NCI-H2081 (cell line): Measurements from ENCODE around the gene CLIC5.

Experiments
- DNase-seq, 2 experiments: peaks; one replicate each; lab custom pipeline; 2025; lab: John Stamatoyannopoulos, UW

CLIC5 gene

GRCh38 chr6:46035242-46035641 is 19.6 kb upstream of the CLIC5 start:
- no peak for DNase-seq

DNA sequence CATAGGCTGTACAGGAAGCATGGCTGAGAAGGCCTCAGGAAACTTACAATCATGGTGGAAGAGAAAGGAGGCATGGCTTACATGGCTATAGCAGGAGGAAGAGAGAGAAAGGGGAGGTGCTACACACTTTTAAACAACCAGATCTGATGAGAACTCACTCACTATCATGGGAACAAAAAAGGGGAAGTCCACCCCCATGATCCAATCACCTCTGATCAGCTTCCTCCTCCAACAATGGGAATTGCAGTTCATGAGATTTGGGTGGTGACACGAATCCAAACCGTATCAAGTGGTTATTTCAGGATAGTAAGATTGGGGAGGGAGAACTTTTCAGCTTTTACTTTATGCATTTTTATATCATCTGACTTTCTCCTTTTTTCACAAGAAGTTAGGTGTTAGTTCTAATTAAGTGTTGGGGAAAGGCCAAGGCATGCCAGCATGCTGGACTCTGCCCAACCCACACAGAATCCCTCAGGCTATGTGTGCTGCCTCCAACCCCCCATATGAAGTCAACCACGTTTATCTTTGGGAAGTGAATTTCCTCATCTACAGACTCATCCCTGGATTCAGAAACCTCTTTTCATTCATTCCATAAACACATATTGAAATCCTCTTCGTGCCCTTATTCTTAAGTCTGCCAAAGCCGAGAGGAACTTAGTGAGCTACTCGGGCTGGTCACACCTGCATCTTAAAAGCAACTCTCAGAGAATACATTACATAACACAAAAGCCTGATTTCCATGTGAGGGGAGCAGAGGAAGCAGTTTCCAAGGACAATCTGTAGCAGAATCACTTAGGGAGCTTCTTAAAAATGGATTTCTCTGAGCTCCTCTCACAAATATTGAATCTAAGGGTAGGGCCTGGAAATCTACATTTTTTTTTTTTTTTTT is 16.7 kb upstream of the CLIC5 start:
- no peak for DNase-seq

- no peak for DNase-seq
Measured at GRCh38 chr6:46029602-46030001, 13.9 kb upstream of the CLIC5 start.

GRCh38 chr6:46026307-46026706 is 10.6 kb upstream of the CLIC5 start:
- DNase-seq, result no peak

DNA sequence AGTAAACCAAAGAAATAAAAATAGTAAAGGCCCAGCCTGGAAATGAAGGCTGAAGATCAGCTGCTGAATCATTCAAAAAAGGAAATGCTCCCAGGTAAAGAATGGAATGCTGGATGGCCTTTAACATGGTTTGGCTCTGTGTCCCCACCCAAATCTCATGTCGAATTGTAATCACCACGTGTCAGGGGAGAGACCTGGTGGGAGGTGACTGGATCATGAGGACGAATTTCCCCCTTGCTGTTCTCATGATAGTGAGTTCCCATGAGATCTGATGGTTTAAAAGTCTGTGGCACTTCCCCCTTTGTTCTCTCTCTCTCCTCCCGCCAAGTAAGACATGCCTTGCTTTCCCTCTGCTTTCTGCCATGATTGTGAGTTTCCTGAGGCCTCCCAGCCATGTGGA is 9.9 kb upstream of the CLIC5 start:
- DNase-seq, result no peak

GRCh38 chr6:46024124-46024769 is 8.6 kb upstream of the CLIC5 start:
- DNase-seq, result no peak

DNA sequence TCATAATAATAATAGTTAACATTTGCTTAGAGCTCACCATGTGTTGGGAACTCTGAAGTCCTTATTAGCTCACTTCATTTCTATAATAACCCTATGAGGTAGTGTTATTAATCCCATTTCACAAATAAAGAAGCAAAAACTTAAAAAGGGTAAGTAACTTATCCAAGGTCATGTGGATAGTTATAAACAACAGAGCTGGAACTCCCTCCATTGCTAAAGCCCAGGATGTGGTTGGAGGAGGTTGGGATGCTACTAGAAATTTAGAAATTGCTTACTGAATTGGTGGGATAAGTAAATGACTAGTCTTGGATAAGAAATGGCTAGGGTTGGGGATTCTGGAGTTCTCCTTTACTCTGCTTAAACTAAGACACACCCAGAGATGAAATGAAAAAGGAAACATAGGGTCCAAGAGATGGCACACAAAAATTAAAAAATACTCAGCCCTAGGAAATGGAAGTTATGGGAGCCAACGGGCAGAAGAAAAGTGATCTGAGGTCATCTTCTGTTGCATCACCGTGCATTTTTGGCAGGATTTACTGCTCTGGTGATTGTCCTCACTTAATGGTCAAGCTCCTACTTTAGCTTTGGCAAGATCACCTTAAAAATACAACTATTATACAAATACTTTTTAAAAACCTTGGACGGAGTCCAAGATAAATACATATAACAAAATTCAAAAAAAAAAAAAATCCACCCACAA is 7.7 kb upstream of the CLIC5 start:
- no peak for DNase-seq

GRCh38 chr6:46022106-46022948 is 6.7 kb upstream of the CLIC5 start:
- no peak for DNase-seq

GRCh38 chr6:46017726-46018125 is 2.1 kb upstream of the CLIC5 start:
- DNase-seq, result no peak

GRCh38 chr6:46016063-46016608 is 476 bp upstream of the CLIC5 start:
- DNase-seq, result no peak

- DNase-seq, result no peak
Measured at GRCh38 chr6:46014511-46015118, 1.0 kb downstream of the CLIC5 start.

- DNase-seq, result no peak
Measured at GRCh38 chr6:46014046-46014445, 1.6 kb downstream of the CLIC5 start.

GRCh38 chr6:46013639-46014038 is 2.0 kb downstream of the CLIC5 start:
- DNase-seq, result no peak

DNA sequence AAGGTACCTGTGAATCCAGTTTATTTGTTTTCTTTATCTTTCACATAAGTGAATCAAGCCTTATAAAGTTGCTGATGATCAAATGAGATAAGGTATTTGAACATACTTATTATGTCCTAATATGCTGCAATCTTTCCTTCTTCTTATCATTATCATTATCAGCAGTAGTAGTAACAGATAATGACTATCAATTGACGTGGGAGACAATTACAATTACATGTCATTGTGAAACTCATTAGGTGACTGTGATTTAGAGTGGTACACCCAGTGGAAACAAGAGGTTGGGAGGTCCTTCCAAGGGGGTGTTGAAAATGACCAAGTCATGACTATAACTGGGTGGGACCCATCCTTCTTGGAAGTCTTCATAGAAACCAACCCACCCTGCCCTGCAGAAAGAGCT is 2.8 kb downstream of the CLIC5 start:
- DNase-seq, result no peak

GRCh38 chr6:46011188-46012085 is 4.2 kb downstream of the CLIC5 start:
- DNase-seq, result no peak

- no peak for DNase-seq
Measured at GRCh38 chr6:46010771-46011170, 4.9 kb downstream of the CLIC5 start.

DNA sequence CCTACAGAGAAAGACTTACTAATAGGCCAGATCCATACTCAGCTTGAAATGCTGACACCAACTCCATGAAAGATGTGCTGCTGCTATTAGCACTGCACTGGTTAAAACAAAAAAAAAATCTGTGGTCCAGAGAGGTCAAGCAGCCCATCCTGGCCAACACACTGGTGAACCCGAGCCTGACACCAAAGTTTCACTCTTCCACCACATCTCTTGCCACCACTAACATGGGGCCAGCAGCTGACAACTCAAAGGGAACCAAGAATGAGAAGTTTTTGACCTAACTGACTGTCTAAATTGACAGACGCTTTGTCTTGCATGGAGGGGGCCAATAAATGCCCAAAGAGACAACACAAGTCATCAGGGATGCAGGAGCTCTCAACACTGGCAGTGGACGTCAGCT is 5.4 kb downstream of the CLIC5 start:
- DNase-seq, result no peak

DNA sequence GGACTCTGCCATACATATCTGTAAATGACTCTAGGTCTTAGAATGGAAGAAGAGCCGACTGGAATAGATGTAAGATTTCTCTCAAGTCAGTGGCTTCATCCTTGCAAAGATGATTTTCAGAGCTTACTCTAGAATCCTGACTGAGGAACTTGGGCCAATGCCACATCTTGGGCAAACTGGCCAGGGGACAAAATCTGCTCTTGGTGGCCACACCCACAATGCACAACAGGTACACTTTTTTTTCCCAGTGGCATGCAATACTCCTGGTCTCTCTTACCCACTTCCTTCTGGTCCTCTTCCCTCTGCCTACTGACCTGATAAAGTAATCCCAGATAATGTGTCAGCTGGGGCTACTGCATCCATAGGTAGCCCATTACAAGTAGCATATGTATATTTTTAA is 13.4 kb downstream of the CLIC5 start:
- DNase-seq, result no peak

DNA sequence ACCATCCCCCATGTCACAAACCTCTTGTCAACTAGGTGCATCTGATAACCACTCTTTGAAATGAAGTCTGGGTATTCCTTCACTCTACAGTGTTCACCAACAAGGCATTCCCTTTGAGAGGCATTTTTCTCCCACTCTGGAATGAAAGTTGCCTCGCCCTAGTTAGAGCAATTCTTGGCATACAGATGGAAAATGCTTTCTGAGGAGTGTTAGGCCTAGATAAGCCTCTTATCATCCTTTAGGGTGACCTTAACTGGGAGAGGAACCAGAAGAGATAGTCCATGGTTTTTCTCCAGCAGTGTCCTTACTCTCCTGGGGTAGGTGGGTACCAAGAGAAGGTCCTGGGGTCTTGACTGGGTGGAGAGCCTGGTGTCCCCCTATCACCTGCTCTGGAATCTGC is 14.8 kb downstream of the CLIC5 start:
- DNase-seq, result no peak

- no peak for DNase-seq
Measured at GRCh38 chr6:45998524-45998923, 17.1 kb downstream of the CLIC5 start.
